ENCODE data around the gene RPAP3.

RPAP3 gene

GRCh38 chr12:47717443-47718193, 11.8 kb upstream of the RPAP3 start:
- DNase-seq (ENCODE audit: low spot score), result peak; percentile 60
- peak; percentile 37 for TF ChIP-seq CTCF (IDR thresholded peaks at IDR 0.05; ENCODE audit: extremely low read depth, missing control alignments)

GRCh38 chr12:47717046-47717442, 11.2 kb upstream of the RPAP3 start:
- no peak for DNase-seq (ENCODE audit: low spot score)
- TF ChIP-seq CTCF (IDR thresholded peaks at IDR 0.05; ENCODE audit: extremely low read depth, missing control alignments), result no peak

GRCh38 chr12:47715877-47716548, 10.2 kb upstream of the RPAP3 start:
- DNase-seq (ENCODE audit: low spot score), result no peak
- no peak for TF ChIP-seq CTCF (IDR thresholded peaks at IDR 0.05; ENCODE audit: extremely low read depth, missing control alignments)

- peak; percentile 77 for DNase-seq (ENCODE audit: low spot score)
- peak; percentile 61 for TF ChIP-seq CTCF (IDR thresholded peaks at IDR 0.05; ENCODE audit: extremely low read depth, missing control alignments)
Measured at GRCh38 chr12:47715393-47715876, 9.6 kb upstream of the RPAP3 start.

DNA sequence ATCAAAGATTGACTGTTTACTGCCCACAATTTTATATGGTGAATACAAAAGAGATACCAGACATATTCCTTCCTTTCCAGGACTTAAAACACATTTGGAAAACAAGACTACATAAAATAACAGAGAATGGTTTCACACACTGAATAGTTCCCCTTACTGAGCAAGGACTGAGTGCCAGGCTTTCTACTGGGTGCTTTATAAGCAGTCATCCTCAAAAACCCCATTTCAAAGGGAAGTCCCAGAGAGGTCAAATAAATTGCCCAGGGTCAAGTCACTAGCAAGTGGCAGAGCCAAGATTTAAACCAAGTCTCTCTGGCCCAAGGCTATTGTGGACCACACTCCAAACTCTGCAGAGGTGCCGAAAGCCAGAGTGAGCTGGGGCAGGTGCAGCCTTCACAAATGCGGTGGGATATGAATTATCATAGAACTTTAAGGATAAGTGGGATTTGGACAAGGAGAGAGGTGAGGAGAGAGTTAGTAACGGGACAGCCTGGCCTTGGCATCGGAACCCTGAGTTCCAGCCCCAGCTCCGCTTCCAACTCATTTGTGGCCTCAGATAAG, 9.1 kb upstream of the RPAP3 start:
- TF ChIP-seq CTCF (IDR thresholded peaks at IDR 0.05; ENCODE audit: extremely low read depth, missing control alignments), result no peak
- DNase-seq (ENCODE audit: low spot score), result no peak

DNA sequence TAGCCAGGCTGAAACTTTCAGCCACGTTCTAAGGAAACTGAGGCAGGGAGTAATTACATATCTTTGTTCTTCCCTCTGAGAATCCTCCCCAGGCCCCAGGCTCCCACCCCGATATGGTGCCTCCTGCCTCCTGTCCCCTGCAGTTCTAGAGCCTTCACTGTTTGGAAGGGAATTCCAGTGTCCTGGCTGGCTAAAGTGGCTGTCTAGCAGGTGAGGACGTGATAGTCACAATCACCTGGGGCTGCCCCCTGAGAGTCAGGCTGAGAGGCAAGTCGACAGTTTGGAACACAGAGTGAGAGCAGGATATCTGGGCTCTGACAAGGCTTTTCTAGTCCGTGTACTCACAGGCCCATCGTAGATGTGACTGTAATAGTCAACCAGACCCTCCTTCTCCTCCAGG, 6.3 kb upstream of the RPAP3 start:
- no peak for TF ChIP-seq CTCF (IDR thresholded peaks at IDR 0.05; ENCODE audit: extremely low read depth, missing control alignments)
- no peak for DNase-seq (ENCODE audit: low spot score)

DNA sequence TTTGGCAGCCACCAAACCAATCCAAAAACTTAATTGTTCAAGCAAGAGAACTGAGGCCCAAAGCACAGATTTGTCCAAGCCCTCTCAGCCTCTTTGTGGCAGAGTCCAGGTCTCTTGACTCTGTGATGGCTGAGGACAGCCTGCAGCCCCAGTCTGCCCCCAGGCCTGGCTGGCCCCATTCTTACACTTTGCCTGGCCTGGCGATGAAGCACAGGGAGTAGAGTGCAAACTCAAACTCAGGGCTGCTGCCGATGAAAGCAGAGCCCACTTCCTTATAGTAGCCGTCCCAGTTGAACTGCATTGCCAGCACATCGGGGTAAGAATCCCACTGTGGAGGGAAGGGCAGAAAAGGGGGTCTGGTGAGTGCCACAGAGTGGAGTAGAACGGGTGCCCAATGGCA, 5.6 kb upstream of the RPAP3 start:
- no peak for TF ChIP-seq CTCF (IDR thresholded peaks at IDR 0.05; ENCODE audit: extremely low read depth, missing control alignments)
- no peak for DNase-seq (ENCODE audit: low spot score)

Data from GM20000 (cell line).